Measurements from ENCODE around the gene TIAM1.
A peak's percentile ranks its signal among the peaks of the same experiment; 100 is the strongest.

The TIAM1 gene

DNA sequence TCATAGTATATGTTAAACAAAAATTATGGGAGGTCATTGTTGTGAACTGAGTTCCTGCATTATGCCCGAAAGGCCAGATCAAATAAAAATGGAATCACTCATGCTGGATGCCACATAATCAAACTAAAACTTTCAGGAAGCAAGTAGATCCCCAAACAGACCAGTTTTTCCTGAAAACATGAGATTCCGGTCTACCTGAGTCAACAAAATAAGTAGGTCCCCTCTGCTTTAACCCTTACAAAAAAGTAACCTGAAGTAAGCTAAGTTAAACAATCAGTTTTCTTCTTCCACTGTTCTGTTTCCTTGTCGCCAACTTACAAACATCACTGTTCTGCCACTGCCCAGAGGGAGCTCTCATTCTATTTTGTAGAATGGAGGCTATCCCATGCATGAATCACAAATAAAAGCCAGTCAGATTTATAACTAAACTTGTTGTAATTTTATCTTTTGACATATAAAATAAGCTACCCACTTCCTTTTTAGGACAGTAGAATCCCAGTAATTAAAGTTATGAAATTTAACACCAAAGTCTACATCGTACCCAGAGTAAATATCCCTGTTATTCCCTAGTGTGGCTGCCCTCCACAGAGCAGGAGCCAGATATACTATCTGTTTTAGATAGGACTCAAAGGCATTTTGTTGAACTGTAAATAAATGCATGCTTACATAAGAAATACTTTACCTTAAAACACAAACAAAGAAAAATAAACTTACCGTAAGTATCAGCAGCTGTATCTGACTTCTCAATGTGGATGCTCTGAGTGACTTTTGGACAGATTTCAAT is 149.4 kb downstream of the TIAM1 start:
- DNase-seq: no peak

DNA sequence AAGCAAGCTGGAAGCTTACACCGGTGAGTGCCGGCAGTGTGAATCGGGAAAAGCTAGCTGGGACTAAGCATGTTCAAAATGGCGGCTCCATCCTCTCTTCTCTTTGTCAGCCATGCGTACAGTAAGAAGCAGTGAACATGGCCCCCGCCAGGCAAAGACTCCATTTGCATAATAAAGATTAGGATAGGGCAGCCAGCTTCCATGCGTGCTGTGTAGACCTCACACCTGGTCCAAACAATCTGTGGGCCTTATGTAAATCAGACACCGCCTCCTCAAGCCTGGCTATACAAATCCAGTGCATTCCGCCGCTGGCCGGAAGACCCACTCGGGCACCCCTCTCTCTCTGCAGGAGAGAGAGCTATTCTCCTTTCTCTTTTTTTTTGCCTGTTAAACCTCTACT is 150.3 kb downstream of the TIAM1 start:
- peak; percentile 10 for DNase-seq

DNA sequence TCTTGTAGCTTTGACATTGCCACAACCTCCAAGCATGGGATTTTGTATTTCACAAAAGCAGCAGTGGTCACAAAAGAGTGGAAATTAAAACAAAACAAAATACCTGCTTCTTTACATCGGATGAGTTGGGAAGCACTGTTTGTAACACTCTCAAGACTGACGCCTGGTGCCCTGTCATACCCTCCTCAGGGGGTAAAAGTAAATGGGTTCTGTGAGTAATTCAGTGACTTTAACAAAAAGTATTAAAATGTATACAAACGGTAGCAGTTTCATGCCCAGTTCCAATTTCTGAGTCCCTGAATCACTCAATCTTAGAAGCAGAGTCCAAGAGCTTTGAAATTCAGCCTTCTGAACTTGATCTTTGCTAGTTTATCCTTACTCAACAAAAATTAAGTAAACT is 152.5 kb downstream of the TIAM1 start:
- DNase-seq: no peak

DNA sequence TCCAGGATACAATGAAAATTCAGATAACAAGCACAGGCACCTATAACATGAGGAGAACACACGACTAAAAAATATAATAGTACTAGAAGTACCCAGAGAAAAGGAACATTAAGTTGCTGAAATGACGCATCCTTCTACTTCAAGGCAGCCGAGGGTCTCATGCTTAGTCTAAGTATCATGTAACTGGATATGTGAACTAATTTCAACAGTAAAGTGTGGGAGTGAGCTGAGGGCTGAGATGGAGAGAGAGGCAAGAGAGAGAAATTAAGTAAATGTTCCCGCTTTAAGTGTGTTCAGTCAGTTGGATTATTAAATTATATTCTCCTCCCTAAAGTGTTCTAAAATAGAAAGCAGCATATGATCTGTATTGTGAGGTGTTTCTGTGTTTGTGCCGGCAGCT is 153.5 kb downstream of the TIAM1 start:
- no peak for DNase-seq

DNA sequence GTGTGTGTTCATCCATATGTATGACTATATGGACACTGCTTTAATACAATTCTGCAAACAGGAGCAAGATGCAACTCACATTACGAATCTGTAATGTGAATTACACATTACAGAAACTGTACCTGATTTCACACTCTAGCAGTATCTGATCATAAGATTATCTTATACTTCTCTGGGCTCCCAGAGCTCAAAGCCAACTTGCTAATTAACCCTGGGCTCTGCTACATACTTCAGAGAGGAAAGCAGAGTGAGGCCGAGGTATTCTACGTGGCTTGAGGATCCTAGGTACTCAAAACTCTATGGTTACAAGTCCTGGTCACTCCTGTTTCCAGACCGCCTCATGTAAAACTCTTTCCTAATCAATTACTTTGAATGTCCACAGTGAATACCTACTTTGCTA is 156.6 kb downstream of the TIAM1 start:
- no peak for DNase-seq

DNA sequence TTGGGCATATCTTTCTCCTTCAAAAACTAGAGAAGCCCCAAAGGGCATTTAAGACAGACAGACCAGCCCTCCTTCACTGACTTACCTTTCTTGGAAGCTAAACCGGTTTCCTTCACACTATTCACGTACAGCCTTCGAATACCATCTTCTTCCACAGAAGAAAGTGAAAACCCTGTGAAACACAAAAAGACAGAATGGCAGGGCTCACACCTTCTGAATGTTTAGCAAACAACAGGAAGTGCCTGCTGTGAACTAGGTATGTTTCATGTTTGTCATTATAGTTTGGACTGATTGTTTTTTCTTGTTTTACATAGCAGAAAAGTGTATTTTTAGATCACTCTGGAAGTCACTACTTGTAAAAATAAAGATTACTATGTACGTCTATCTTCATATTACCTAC is 157.1 kb downstream of the TIAM1 start:
- DNase-seq: no peak

DNA sequence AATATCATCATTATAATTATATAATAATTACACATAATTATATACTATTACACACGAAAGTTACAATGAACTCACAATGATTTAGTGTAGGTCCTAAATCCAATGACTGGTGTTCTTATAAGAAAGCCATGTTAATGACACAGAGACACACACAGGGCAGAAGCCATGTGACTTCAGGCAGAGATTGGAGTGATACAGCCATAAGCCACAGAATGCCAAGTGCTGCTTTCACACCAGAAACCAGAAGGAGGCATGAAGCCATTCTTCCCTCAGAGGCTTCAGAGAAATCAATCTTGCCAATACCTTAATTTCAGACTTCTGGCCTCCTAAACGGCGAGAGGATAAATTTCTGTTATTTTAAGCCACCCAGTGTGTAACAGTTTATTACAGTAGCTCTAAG is 158.4 kb downstream of the TIAM1 start:
- peak; percentile 10 for DNase-seq

DNA sequence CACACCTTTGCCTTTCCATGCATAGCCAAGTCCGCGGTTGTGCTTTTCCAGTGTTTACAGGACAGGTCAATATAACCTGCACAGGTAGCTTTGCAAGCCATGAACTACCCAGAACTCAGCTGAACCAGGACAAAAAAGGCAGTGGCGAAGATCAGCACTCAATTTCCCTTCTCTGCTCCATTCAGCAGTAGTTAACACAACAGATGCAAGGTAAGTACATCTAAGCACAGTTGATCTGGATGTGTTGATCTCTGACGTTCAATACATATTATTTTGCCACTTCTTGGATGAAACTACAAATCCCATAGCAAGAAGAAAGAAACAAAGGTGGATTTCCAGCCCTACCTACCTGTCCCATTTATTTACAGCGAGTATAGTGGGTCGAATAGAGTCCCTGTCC is 159.2 kb downstream of the TIAM1 start:
- no peak for DNase-seq

DNA sequence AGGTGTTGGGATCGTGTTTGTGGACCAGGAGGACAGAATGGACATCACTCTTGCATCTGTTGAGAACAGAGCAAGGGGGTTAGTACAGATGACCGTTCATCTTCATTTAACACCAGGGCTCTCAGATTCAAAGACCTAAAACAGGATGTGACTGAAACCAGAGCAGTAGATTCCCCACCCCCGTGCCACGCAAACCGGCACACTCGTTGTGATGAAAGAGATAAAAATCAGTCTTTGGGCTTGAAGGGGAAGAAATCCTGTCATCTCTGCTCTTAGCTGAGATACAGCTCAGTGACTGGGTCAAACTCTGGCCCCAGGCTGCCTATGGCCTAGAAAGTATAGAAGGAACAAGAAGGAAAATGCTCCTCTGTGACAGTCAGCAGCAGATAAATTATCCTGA is 159.6 kb downstream of the TIAM1 start:
- no peak for DNase-seq

DNA sequence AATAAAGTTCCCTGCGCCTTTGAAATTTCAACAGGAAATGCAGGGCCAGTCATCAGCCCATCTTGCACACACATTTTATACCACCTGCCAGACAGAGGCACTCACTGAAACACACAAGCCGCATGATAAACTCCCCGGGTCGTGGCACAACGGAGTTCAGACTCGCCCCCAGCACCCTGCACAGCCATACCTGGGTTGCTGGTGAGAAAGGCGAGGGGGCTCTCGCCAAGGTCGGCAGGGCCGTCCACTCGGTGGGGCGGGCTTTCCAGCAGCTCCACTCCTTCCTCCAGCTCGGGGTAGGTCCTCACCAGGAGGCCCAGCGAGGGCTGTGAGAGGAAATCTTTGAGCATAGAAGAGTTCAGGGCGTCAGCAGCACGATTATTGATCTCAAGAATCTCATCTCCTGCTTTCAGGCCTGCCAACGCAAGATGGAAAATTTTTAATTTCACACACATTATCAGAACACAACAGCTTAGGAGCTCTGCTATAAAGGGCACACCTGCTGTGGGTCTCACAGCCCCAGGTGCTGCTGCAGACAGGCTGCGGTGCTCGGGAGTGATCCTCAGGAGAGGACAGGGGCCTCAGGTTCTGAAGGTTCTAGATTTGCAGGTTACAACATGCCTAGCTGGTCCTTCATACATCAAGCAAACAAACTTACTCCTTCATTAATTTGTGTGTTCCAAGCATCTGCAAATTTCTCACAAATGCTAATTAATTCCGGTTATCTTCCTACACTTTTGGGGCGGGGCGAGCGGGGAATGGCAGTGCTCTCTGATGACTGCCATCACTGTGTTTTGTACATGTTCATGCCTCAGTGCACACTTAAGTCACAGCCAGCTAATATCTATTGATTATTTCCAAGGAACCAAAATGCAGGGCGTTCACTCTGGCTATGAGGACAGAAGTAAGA is 161.6 kb downstream of the TIAM1 start:
- DNase-seq: no peak

DNA sequence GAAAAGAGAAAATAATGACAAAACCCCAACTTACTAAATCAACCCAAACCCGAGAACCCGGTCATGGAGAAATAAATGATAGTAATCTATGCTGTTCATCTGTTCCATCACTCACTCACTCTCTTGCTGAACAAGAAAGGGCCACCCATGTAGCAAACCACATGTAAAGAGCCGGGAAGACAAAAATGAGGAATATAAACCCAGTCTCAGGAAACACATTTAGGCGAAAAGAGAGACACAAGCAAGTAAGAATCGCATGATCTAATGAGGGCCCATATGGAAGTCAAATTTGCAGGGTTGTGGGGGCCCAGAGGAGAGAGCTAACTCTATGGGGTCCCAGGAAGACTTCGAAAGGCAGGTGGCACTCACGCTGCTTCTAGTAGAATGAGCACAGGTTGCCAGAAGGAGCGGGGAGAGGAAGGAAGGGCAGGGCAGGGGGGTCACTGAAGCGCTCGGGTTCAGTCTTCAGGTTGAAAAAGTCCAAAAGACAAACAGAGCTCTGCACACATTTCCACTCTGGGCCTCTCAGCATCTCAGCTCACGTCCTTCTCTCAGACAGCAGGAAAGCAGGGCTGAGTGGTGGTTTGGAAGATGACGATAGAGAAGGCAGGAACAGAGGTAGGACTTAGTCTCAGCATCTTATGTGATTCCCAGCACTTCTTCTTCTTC is 162.8 kb downstream of the TIAM1 start:
- no peak for DNase-seq

DNA sequence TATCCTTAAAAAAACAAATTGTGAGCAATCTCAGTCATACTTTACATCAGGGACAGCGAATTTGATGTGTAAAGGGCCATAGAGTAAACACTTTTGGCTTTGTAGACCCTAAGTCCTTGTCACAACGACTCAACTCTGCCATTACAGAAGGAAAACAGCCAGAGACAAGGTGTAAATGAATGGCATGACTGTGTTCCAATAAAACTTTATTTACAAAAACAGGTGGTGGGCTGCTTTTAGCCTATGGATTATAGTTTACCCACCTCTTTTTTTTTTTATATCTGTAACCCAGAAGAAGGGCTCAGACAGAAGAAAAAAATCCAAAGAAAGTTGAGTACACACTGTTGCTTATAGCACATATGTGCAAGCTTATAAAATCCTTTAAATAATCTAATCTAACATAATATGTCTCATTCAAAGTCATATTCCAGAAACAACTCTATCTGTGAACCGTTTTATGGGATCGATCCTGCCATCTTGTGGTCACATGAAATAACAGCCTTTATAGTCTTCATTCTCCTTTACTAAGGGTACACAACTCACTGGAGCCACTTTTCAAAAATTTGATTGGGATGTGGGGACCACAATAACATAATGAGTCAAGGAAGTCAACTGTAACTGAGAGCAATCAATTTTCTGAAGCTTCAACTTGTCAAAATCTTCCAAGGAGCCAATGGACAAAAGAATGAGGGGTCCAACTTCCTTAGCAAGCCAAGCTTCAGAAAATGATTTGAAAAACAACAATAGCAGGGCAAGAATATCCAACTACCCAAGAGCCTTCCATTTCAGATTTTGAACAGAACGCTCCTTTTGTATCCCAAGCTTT is 163.6 kb downstream of the TIAM1 start:
- DNase-seq: peak; percentile 67

DNA sequence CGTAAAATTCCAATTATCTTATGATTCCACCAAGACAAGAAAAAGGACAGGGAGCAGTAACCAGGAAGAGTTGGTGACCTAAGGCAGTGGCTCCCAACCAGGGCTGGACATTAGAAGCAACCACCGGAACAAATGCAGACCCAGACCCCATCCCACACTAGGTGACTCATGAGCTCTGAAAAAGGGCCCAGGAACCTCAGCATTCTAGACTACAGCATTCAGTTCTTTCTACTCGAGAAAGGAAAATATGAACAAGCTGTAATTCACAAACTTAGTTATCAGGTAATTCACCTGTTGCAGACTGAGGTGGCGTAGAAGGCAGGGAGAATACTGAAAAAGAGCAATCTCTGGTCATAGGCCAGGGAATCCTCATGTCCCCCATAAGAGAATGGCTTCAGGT is 167.3 kb downstream of the TIAM1 start:
- DNase-seq: no peak

DNA sequence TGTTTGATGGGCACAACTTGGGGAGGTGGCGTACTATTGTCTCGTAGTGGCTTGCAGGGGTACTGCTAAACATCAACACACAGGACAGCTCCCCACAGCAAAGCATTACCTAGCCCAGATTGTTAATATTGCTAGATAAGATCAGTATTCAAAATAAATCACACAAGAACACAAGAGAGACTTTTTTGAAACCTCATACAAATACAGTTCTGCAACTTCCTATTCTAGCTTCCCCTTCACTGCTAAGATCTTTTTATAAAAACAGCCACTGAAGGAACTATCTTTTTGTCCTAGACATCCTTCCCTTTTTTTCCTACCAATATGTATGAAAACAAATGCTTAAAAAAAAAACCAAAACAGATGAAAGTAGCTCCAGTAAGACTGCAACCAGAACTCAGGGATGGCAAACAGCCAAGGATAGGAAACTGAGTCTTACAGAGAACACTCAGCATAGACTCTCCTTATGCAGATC is 167.9 kb downstream of the TIAM1 start:
- no peak for DNase-seq

DNA sequence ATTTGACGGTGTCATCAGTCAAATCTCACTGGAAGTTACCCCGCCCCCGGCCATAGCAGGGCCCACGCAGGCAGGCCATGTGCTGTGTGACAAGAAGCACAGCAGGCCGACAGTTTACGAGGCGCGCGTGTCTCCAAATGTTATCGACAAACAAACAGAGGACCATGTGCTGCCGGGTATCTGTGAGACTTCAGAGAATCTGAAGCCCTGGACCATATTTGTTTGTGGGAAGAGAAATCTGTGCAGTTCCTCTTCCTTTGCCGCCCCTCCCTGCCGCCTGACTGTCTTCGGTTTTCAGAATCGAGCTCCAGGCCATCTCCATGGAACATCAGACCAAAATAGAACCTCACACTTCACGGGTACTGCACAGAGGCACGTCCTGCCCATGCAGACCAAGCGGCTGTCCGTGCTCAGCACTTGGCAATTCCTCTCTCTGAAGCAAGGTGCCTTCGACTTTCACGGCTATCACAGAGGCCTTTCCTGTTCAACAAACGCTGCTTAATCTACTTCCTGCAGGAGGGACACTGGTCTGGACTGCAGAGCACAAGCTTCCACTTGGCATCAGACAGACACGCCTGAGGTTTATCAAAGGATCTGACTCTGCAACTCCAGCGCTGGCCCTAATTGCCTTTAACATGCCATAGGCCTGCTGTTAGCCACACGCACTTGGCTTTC is 170.0 kb downstream of the TIAM1 start:
- peak; percentile 21 for DNase-seq

DNA sequence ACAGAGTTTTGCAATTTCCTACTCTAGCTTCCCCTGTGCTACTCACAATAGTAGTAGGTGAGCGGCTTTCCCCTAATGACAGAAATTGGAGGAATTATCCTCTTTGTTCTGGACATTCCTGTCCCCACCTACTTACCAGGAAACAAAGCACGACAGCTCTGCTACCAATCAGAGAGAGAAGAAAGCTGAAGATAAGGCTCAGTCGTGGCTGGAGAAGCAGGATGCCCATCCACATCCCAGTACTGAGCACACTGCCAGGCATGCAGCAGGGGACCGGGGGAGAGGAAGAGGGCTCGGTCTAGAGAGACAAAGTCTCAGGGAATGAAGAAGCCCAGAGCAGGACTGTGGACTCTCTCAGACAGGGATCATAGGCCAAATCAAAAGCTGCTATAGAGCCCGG is 171.7 kb downstream of the TIAM1 start:
- no peak for DNase-seq

DNA sequence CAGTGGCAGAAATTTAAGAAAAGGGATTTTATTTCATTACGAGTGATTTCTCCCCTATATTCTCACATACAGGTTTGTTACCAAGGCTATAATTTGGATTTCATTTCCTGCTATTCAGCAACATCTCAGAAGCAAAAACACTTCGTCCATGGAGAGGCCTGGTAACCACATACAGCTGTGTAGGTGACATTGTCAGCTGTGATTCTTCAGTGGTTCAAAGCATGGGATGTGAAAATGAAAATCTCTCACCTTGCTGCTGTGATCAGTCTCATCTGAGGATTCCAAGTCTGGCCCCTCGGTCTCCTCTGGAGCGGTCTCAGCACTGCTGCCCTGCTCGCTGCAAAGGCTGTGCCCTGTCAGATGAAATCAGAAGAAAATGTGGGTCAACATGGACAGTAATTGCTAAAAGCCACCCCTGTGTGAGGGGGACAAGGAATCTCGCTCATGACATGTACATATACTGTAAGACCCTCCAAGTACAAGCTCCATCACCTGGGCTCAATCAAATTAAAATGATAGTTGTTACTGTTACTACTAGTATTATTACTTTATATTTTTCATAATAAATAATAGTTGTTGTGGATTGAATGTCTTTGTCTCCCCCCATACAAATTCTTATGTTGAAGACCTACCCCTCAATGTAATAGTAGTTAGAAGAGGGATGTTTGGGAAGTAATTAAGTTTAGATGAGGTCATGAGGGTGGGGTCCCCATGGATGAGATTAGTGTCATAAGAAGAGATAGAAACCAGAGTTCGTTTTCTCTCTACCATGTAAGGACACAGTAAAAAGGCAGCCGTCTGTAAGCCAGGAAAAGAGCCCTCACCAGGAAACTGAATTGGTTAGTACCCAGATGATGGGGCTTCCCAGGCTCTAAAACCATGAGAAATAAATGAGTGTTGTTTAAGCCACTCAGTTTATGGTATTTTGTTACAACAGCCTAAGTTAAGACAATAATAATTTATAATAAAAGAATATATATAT is 179.1 kb downstream of the TIAM1 start:
- no peak for DNase-seq

DNA sequence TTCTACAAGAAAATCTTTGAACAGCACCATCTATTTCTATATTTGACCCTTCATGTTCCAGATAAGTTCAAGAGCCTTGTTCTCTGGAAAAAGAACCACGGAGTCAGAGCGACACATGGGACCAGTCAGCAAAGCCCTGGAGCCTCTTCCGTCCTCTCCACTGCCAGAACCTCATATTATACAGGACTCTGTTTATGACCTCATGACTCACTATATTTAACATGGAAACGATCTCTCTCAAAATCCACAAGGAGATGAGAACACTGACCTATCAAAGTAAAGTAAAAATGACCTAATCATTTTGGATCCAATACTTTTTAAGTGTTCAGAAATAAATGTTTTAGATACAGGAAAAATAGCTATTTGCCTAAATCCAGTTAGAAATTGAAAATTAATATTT is 181.2 kb downstream of the TIAM1 start:
- no peak for DNase-seq

DNA sequence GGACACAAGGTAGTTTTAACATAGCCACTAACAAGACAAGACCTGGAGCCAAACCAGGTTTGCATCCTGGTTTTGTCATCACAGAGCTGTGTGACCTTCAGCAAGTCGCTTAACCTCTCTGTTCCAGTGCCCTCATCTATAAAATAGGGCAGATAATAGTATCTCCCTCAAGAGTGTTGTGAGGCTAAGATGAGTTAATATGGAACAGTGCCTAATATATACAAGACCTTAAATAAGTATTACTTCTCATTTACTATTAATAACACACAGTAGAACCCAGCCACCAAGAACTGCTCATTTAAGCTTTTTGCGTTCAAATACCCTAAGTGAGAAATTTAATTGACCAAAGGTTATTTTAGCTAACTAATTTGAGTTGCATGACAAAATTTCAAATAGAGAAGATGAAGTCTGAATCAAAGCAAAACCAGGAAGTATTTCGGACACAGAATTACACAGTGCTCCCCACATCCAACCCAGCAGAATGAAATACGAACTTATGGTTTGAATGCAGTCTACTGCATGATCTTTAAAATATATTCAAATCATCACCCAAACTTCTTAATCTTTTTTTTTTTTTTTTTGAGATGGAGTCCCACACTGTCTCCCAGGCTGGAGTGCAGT is 181.9 kb downstream of the TIAM1 start:
- no peak for DNase-seq

DNA sequence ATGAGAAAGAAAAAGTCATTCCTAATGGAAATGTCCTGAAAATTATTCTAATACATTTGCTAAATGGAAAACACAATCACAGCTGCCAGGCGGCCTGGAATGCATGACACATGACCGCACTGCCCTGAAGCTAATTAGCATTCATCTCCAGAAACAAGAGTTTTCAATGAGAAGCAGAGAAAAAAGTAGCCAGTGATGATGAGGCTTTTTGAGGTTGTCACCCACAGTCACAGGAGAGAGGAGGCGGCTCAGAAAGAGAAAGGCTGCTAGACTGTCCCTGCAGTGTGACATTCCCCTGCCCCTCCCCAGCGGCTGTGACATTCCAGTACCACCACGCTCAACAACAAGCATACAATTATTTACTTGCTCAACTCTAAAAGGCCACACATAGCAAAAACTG is 182.9 kb downstream of the TIAM1 start:
- DNase-seq: no peak
